Ascending aorta (tissue), 2 donors: Measurements from ENCODE around the gene TRIOBP. TPM values are rescaled to one million over a fixed set of nuclear protein-coding genes. Genes with fewer than 3 reads are reported as not detected.

Experiments used
- DNase-seq, 2 donors: peaks; one replicate each; pipeline ENCODE4 v3.0.0-alpha.2; 2019; ENCODE audit warnings: low spot score in 2 of 2
- H3K27ac ChIP-seq, 2 donors: fragments of 200-600 bp; sonication (generic); one replicate each; pipeline ENCODE4 v1.5.1; 2016 to 2017; ENCODE audit warnings: mild to moderate bottlenecking in 1 of 2
- H3K27me3 ChIP-seq: fragments of 200-600 bp; sonication (generic); one replicate; pipeline ENCODE4 v1.5.1; 2017
- H3K36me3 ChIP-seq, 2 donors: fragments of 200-600 bp; sonication (generic); one replicate each; pipeline ENCODE4 v1.5.1; 2016
- H3K4me1 ChIP-seq, 2 donors: fragments of 200-600 bp; sonication (generic); one replicate each; pipeline ENCODE4 v1.5.1; 2016 to 2017; ENCODE audit warnings: mild to moderate bottlenecking in 1 of 2
- H3K4me3 ChIP-seq, 2 donors: fragments of 200-600 bp; sonication (generic); one replicate each; pipeline ENCODE4 v1.5.1; 2016 to 2017; ENCODE audit warnings: mild to moderate bottlenecking in 1 of 2
- H3K9me3 ChIP-seq, 2 donors: fragments of 200-600 bp; sonication (generic); one replicate each; pipeline ENCODE4 v1.5.1; 2016
- intact Hi-C: fragments of 100-400 bp; cut with DNase I; formaldehyde crosslinking; loops from one replicate; pipeline ENCODE4 v1.15.1; 2023
- total RNA-seq: library from RNA; depleted of rRNA; stranded (reverse); fragments of >200 nt; gene quantifications from one replicate; pipeline ENCODE4 v1.1.0, GENCODE V29; 2016
- TF ChIP-seq, protein P1 (sequence below), 3 experiments: fragments of 200-600 bp in 2 of 3; fragments of 450-650 bp in 1 of 3; sonication (generic) in 2 of 3; IDR thresholded peaks; one replicate each; pipeline ENCODE4 v1.5.1; 2016 to 2019; ENCODE audit warnings: antibody characterized with exemption in 3 of 3, mild to moderate bottlenecking in 1 of 3, moderate library complexity in 1 of 3

The TRIOBP gene
- total RNA-seq, 1 donor from 2014 or later, result 253 TPM

DNA sequence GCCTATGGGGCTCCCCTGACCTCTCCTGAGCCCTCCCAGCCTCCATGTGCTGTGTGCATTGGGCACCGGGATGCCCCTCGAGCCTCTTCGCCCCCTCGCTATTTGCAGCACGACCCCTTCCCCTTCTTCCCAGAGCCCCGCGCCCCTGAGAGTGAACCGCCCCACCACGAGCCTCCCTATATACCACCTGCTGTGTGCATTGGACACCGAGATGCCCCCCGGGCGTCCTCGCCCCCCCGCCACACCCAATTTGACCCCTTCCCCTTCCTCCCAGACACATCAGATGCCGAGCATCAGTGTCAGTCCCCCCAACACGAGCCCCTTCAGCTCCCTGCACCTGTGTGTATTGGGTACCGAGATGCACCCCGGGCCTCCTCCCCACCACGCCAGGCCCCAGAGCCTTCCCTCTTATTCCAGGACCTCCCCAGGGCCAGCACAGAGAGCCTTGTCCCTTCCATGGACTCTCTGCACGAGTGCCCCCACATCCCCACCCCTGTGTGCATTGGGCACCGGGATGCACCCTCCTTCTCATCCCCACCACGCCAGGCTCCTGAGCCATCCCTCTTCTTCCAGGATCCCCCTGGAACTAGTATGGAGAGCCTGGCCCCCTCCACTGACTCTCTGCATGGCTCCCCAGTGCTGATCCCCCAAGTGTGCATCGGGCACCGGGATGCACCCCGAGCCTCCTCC, 28.8 kb downstream of the TRIOBP start:
- H3K4me1 ChIP-seq, result peaks cover 0 to 10% of the 10 kb centered on the region in 2 donors
- no peak for DNase-seq
- H3K9me3 ChIP-seq, result no peaks in the 10 kb centered on the region
- no peak overlapping the region for H3K27ac ChIP-seq
- H3K4me3 ChIP-seq, result no peak overlapping the region
- TF ChIP-seq, protein P1, sequence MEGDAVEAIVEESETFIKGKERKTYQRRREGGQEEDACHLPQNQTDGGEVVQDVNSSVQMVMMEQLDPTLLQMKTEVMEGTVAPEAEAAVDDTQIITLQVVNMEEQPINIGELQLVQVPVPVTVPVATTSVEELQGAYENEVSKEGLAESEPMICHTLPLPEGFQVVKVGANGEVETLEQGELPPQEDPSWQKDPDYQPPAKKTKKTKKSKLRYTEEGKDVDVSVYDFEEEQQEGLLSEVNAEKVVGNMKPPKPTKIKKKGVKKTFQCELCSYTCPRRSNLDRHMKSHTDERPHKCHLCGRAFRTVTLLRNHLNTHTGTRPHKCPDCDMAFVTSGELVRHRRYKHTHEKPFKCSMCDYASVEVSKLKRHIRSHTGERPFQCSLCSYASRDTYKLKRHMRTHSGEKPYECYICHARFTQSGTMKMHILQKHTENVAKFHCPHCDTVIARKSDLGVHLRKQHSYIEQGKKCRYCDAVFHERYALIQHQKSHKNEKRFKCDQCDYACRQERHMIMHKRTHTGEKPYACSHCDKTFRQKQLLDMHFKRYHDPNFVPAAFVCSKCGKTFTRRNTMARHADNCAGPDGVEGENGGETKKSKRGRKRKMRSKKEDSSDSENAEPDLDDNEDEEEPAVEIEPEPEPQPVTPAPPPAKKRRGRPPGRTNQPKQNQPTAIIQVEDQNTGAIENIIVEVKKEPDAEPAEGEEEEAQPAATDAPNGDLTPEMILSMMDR (IDR thresholded peaks at IDR 0.05), result no peak
- no peaks in the 10 kb centered on the region for H3K27me3 ChIP-seq
- no peaks in the 10 kb centered on the region for H3K36me3 ChIP-seq
- intact Hi-C loops, result no loop called here

DNA sequence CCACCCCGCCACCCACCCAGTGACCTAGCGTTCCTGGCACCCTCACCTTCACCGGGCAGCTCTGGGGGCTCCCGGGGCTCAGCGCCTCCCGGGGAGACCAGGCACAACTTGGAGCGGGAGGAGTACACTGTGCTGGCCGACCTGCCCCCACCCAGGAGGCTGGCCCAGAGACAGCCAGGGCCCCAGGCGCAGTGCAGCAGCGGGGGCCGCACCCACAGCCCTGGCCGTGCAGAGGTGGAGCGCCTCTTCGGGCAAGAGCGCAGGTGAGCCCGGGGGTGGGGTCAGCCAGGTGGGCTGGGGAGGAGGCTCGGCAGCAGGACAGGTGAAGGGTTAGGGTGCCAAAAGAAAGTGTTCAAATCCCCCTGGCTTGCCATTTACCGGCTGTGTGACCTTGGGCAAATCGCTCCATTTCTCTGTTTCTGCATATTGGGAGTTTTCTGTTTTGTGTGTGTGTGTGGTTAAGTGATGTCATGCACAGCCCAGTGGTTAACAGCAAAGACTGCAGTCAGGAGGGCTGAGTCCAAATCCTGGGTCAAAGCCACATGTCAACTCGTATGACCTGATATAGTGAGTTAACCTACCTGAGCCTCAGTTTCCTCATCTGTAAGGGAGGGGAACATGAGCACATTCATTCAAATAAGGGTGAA, 29.5 kb downstream of the TRIOBP start:
- TF ChIP-seq, protein P1 (IDR thresholded peaks at IDR 0.05), result no peak
- no peaks in the 10 kb centered on the region for H3K27me3 ChIP-seq
- no peaks in the 10 kb centered on the region for H3K9me3 ChIP-seq
- no peaks in the 10 kb centered on the region for H3K36me3 ChIP-seq
- no peak overlapping the region for H3K4me3 ChIP-seq
- H3K27ac ChIP-seq, result no peak overlapping the region
- no peak for DNase-seq
- intact Hi-C loops, result no loop called here
- peaks cover 0 to 10% of the 10 kb centered on the region in 2 donors for H3K4me1 ChIP-seq

DNA sequence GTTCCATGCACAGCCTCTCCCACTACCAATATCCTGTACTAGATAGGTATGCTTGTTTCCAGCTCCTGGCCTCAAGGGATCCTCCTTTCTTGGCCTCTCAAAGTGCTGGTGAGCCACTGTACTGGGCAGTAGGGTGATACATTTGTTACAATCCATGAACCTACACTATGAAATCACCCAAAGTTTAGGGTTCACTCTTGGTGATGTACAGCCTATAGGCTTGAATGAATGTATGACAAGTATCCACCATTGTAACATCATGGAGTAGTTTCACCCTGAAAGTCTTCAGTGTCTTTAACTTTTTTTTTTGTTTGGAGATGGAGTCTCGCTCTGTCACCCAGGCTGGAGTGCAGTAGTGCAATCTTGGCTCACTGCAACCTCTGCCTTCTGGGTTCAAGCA, 31.8 kb downstream of the TRIOBP start:
- no peaks in the 10 kb centered on the region for H3K9me3 ChIP-seq
- peaks cover 0 to 10% of the 10 kb centered on the region in 2 donors for H3K4me1 ChIP-seq
- H3K4me3 ChIP-seq, result no peak overlapping the region
- H3K27me3 ChIP-seq, result no peaks in the 10 kb centered on the region
- no peak for DNase-seq
- intact Hi-C loops, result loop anchor here (1.0 kb wide), 1 partner anchor 32 kb away; no protein-coding TSS in a partner anchor
- H3K27ac ChIP-seq, result peak overlapping the region; percentile 31 to 77
- no peaks in the 10 kb centered on the region for H3K36me3 ChIP-seq
- TF ChIP-seq, protein P1 (IDR thresholded peaks at IDR 0.05), result no peak

DNA sequence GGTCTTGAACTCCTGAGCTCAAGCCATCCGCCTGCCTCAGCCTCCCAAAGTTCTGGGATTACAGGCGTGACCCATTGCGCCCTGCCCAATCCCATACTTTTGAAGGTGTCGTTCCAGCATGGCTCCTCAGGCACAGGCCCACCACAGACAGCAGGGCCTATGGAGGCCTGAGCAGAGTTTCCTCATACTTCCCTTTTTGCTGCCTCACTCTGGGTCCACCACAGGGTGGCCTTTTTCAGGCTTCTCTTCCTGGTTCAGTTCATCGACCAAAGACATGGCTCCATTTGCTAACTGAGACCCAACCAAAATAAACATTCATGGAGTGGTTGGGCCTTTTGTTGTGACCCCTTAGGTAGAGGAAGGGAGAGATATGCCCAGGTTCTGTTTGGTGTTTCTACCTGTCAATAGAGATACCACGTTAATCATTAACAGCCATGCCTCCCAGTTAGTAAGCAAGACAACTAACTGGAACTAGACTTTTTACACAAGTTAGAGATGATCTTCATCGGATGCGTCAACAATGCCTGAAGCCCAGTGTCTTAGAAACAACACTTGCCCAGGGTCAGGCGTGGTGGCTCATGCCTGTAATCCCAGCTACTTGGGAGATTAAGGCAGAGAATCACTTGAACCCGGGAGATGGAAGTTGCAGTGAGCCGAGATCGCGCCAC, 35.1 kb downstream of the TRIOBP start:
- peaks cover 0 to 10% of the 10 kb centered on the region in 2 donors for H3K4me1 ChIP-seq
- no peak overlapping the region for H3K4me3 ChIP-seq
- H3K27me3 ChIP-seq, result no peaks in the 10 kb centered on the region
- DNase-seq, result no peak
- no peaks in the 10 kb centered on the region for H3K36me3 ChIP-seq
- TF ChIP-seq, protein P1 (IDR thresholded peaks at IDR 0.05), result no peak
- intact Hi-C loops, result no loop called here
- H3K9me3 ChIP-seq, result no peaks in the 10 kb centered on the region
- H3K27ac ChIP-seq, result no peak overlapping the region

DNA sequence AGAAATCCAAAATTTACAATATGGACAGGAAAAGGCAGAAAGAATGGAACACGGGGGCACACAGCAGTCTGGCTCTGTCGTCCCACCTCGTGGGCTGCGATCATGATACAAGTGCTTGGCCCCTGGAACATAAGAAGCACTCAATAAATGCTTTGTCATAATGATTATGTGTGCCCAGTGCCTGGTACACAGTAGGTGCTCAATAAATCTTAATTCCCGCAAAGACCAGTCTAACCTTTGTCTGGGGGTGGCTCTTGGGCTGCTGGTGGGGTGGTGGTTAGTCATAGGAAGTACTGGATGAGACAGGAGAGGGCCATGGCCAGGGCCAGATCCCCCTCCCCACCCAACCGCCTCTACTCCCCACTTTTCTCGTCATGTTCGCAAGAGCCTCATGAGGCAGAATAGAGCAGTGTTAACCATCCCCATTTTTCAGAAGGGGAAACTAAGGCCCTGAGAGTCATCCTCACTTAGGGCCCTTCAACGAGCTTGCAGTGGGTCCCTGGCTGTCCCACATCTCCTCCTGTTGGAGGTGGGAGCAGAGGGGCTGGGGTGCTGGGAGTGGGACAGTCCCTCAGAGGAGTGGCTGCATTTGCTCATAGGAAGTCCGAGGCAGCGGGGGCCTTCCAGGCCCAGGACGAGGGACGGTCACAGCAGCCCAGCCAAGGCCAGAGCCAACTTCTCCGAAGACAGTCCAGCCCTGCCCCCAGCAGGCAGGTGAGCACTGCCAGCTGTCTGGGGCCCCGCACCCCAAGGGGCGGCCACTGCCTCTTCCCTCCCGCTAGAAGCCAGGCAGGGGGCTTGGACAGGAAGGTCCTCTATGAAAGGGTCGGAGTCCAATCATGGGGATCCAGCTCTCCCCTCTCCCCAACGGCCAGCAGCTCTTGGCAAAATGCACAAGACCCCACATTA, 36.1 kb downstream of the TRIOBP start:
- Histone ChIP-seq H3K36me3 (no peaks in the 10 kb centered on the region), H3K27me3 (no peaks in the 10 kb centered on the region), H3K9me3 (no peaks in the 10 kb centered on the region), H3K4me1 (peaks cover 0 to 4% of the 10 kb centered on the region in 2 donors), H3K27ac (no peak overlapping the region), H3K4me3 (no peak overlapping the region)
- TF ChIP-seq, protein P1 (IDR thresholded peaks at IDR 0.05), result no peak
- intact Hi-C loops, result no loop called here
- DNase-seq, result no peak
